ENCODE measurements around the gene FOXK2.

FOXK2 gene

GRCh38 chr17:82602487-82602886 is 83.0 kb downstream of the FOXK2 start:
- ATAC-seq: no peak
- TF ChIP-seq ZFP3 (CRISPR knock-in tag; IDR thresholded peaks at IDR 0.05): no peak
- no peak for TF ChIP-seq ZNF70 (CRISPR knock-in tag; IDR thresholded peaks at IDR 0.05)

DNA sequence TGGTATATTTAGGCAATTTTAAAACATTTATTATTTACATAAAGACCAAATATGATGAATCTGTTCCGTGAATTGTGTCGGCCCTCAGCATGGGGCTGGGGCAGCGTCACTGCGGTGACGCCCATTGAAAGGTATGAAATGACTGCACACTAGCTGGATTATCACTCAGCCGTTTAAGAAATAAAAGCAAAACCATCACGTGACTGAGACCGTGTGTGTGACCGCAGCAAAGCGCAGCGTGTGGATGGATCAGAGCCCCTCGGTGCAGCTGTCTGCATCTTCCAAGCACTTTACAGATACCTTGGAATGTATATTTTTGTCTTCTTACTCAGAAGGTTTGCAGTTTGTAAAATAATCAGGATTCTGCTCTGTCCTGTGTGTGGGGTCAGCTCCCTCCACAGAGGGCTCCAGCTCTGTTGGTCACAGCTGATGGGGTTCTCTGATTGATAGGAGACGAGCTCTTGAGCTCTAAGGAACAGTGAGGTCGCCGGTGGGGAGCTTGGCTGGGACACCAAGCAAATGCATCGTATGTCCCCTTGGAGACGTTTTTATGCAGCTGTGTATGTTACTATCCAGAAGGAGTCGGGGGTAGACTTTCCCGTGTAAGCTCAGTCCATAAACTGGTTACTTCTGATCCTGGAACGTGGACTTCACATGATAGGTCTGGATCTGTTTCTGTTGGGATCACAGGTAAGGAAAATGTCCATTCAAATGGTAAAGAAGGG is 83.6 kb downstream of the FOXK2 start:
- no peak for ATAC-seq
- TF ChIP-seq ZNF70 (CRISPR knock-in tag; IDR thresholded peaks at IDR 0.05) (no peak), ESRRG (CRISPR knock-in tag; IDR thresholded peaks at IDR 0.05) (no peak), OSR1 (CRISPR knock-in tag; IDR thresholded peaks at IDR 0.05) (no peak), ZNF565 (CRISPR knock-in tag; conservative IDR thresholded peaks at IDR 0.05; ENCODE audit: low read depth) (no peak), RARB (CRISPR knock-in tag; IDR thresholded peaks at IDR 0.05) (no peak), ZFP30 (CRISPR knock-in tag; IDR thresholded peaks at IDR 0.05) (no peak), POU6F1 (CRISPR knock-in tag; IDR thresholded peaks at IDR 0.05; ENCODE audit: borderline replicate concordance, low read depth) (no peak), CSDC2 (CRISPR knock-in tag; IDR thresholded peaks at IDR 0.05) (no peak), PPARA (CRISPR knock-in tag; IDR thresholded peaks at IDR 0.05; ENCODE audit: borderline replicate concordance) (no peak), TSHZ2 (CRISPR knock-in tag; IDR thresholded peaks at IDR 0.05) (no peak), TOX (CRISPR knock-in tag; IDR thresholded peaks at IDR 0.05; ENCODE audit: borderline replicate concordance) (no peak), ISL1 (CRISPR knock-in tag; IDR thresholded peaks at IDR 0.05) (no peak), GLIS3 (CRISPR knock-in tag; IDR thresholded peaks at IDR 0.05) (no peak), ZNF8 (CRISPR knock-in tag; IDR thresholded peaks at IDR 0.05) (no peak), SNAI2 (CRISPR knock-in tag; IDR thresholded peaks at IDR 0.05) (no peak), ARNTL (CRISPR knock-in tag; IDR thresholded peaks at IDR 0.05; ENCODE audit: borderline replicate concordance, low read depth) (no peak)
- TF ChIP-seq, protein P1, sequence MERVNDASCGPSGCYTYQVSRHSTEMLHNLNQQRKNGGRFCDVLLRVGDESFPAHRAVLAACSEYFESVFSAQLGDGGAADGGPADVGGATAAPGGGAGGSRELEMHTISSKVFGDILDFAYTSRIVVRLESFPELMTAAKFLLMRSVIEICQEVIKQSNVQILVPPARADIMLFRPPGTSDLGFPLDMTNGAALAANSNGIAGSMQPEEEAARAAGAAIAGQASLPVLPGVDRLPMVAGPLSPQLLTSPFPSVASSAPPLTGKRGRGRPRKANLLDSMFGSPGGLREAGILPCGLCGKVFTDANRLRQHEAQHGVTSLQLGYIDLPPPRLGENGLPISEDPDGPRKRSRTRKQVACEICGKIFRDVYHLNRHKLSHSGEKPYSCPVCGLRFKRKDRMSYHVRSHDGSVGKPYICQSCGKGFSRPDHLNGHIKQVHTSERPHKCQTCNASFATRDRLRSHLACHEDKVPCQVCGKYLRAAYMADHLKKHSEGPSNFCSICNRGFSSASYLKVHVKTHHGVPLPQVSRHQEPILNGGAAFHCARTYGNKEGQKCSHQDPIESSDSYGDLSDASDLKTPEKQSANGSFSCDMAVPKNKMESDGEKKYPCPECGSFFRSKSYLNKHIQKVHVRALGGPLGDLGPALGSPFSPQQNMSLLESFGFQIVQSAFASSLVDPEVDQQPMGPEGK (CRISPR knock-in tag; IDR thresholded peaks at IDR 0.05; ENCODE audit: borderline replicate concordance): no peak
- TF ChIP-seq, protein P2, sequence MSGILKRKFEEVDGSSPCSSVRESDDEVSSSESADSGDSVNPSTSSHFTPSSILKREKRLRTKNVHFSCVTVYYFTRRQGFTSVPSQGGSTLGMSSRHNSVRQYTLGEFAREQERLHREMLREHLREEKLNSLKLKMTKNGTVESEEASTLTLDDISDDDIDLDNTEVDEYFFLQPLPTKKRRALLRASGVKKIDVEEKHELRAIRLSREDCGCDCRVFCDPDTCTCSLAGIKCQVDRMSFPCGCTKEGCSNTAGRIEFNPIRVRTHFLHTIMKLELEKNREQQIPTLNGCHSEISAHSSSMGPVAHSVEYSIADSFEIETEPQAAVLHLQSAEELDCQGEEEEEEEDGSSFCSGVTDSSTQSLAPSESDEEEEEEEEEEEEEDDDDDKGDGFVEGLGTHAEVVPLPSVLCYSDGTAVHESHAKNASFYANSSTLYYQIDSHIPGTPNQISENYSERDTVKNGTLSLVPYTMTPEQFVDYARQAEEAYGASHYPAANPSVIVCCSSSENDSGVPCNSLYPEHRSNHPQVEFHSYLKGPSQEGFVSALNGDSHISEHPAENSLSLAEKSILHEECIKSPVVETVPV (CRISPR knock-in tag; IDR thresholded peaks at IDR 0.05): no peak
- TF ChIP-seq, protein P3, sequence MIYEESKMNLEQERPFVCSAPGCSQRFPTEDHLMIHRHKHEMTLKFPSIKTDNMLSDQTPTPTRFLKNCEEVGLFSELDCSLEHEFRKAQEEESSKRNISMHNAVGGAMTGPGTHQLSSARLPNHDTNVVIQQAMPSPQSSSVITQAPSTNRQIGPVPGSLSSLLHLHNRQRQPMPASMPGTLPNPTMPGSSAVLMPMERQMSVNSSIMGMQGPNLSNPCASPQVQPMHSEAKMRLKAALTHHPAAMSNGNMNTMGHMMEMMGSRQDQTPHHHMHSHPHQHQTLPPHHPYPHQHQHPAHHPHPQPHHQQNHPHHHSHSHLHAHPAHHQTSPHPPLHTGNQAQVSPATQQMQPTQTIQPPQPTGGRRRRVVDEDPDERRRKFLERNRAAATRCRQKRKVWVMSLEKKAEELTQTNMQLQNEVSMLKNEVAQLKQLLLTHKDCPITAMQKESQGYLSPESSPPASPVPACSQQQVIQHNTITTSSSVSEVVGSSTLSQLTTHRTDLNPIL (CRISPR knock-in tag; IDR thresholded peaks at IDR 0.05; ENCODE audit: low read depth): no peak

DNA sequence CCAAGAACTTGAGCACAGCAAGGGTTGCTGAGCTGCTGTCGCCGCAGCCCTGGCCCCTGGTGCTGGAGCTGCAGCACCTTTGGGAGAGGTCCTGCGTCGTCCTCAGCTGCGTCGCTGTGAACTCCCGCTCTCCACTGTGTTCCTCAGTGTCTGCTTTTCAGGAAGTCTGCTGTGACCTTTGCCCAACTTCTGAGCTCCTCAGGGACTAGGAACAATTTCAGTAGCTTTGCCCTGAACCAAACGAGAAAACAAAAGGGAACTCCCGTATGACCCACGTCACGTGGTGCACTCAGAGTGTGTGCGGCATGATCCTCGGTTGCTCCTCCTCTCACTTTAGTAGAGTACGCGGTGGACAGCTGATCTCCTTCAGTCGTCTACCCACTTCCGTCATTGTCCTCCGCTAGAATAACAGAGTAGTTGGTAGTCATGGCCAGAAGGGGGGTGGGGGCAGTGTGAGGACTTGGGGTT is 84.5 kb downstream of the FOXK2 start:
- TF ChIP-seq TOX (CRISPR knock-in tag; IDR thresholded peaks at IDR 0.05; ENCODE audit: borderline replicate concordance) (no peak), RARB (CRISPR knock-in tag; IDR thresholded peaks at IDR 0.05) (no peak), TCF4 (CRISPR knock-in tag; IDR thresholded peaks at IDR 0.05; ENCODE audit: borderline replicate concordance) (no peak), POU6F1 (CRISPR knock-in tag; IDR thresholded peaks at IDR 0.05; ENCODE audit: borderline replicate concordance, low read depth) (no peak), ARNTL (CRISPR knock-in tag; IDR thresholded peaks at IDR 0.05; ENCODE audit: borderline replicate concordance, low read depth) (no peak), OSR1 (CRISPR knock-in tag; IDR thresholded peaks at IDR 0.05) (no peak), ZC3H10 (CRISPR knock-in tag; IDR thresholded peaks at IDR 0.05) (no peak), ZNF8 (CRISPR knock-in tag; IDR thresholded peaks at IDR 0.05) (no peak), ZNF70 (CRISPR knock-in tag; IDR thresholded peaks at IDR 0.05) (no peak), BACH2 (CRISPR knock-in tag; IDR thresholded peaks at IDR 0.05; ENCODE audit: borderline replicate concordance) (no peak), ZFP3 (CRISPR knock-in tag; IDR thresholded peaks at IDR 0.05) (no peak), PPARA (CRISPR knock-in tag; IDR thresholded peaks at IDR 0.05; ENCODE audit: borderline replicate concordance) (no peak), ISL1 (CRISPR knock-in tag; IDR thresholded peaks at IDR 0.05) (no peak)
- TF ChIP-seq, protein P2 (CRISPR knock-in tag; IDR thresholded peaks at IDR 0.05): no peak
- ATAC-seq: no peak

Measured in SK-N-SH treated with all-trans-retinoic acid at 6 μM for 48 hours (cell line).